BE2C (cell line): ENCODE measurements around the gene GHR.

Experiments
- DNase-seq: peaks from one replicate; pipeline ENCODE4 v3.0.0-alpha.2; 2020
- H3K27me3 ChIP-seq: fragments of 250-450 bp; sonication (Bioruptor Pico); 2 replicates; pipeline ENCODE4 v1.5.1; 2020; ENCODE audit warnings: mild to moderate bottlenecking
- H3K36me3 ChIP-seq: fragments of 250-450 bp; sonication (Bioruptor Pico); 2 replicates; pipeline ENCODE4 v1.5.1; 2020; ENCODE audit warnings: mild to moderate bottlenecking
- H3K4me1 ChIP-seq: fragments of 250-450 bp; sonication (Bioruptor Pico); 2 replicates; pipeline ENCODE4 v1.5.1; 2020
- H3K4me3 ChIP-seq: 2 replicates; pipeline ENCODE4 v1.5.1; 2011; ENCODE audit warnings: low read depth, low read length
- H3K9me3 ChIP-seq: fragments of 250-450 bp; sonication (Bioruptor Pico); 2 replicates; pipeline ENCODE4 v1.5.1; 2020
- CTCF ChIP-seq: IDR thresholded peaks from 2 replicates; pipeline ENCODE4 v1.5.1; 2012; ENCODE audit warnings: mild to moderate bottlenecking, low read depth, low read length

GHR gene

GRCh38 chr5:42597318-42597937 lies 174.2 kb downstream of the GHR start:
- no peak for TF ChIP-seq CTCF
- no peaks in the 10 kb centered on the region for H3K27me3 ChIP-seq
- no peak overlapping the region for H3K4me3 ChIP-seq
- H3K36me3 ChIP-seq, result no peaks in the 10 kb centered on the region
- no peaks in the 10 kb centered on the region for H3K4me1 ChIP-seq
- no peaks in the 10 kb centered on the region for H3K9me3 ChIP-seq
- DNase-seq, result no peak

- no peak for TF ChIP-seq CTCF
- no peaks in the 10 kb centered on the region for H3K4me1 ChIP-seq
- H3K9me3 ChIP-seq, result no peaks in the 10 kb centered on the region
- DNase-seq, result no peak
- H3K4me3 ChIP-seq, result no peak overlapping the region
- no peaks in the 10 kb centered on the region for H3K36me3 ChIP-seq
- no peaks in the 10 kb centered on the region for H3K27me3 ChIP-seq
Measured at GRCh38 chr5:42598311-42598710, 175.1 kb downstream of the GHR start.

GRCh38 chr5:42599106-42599505 lies 175.9 kb downstream of the GHR start:
- Histone ChIP-seq H3K4me3 (no peak overlapping the region), H3K36me3 (no peaks in the 10 kb centered on the region), H3K9me3 (no peaks in the 10 kb centered on the region), H3K4me1 (no peaks in the 10 kb centered on the region), H3K27me3 (no peaks in the 10 kb centered on the region)
- TF ChIP-seq CTCF, result no peak
- no peak for DNase-seq

- no peak for TF ChIP-seq CTCF
- H3K36me3 ChIP-seq, result no peaks in the 10 kb centered on the region
- DNase-seq, result no peak
- no peaks in the 10 kb centered on the region for H3K27me3 ChIP-seq
- H3K9me3 ChIP-seq, result no peaks in the 10 kb centered on the region
- H3K4me3 ChIP-seq, result no peak overlapping the region
- no peaks in the 10 kb centered on the region for H3K4me1 ChIP-seq
Measured at GRCh38 chr5:42600441-42600840, 177.2 kb downstream of the GHR start.

GRCh38 chr5:42604171-42604711 lies 181.0 kb downstream of the GHR start:
- H3K36me3 ChIP-seq, result no peaks in the 10 kb centered on the region
- no peak overlapping the region for H3K4me3 ChIP-seq
- no peak for TF ChIP-seq CTCF
- no peaks in the 10 kb centered on the region for H3K9me3 ChIP-seq
- H3K4me1 ChIP-seq, result no peaks in the 10 kb centered on the region
- DNase-seq, result no peak
- no peaks in the 10 kb centered on the region for H3K27me3 ChIP-seq

- Histone ChIP-seq H3K4me1 (no peaks in the 10 kb centered on the region), H3K36me3 (no peaks in the 10 kb centered on the region), H3K9me3 (no peaks in the 10 kb centered on the region), H3K4me3 (no peak overlapping the region), H3K27me3 (no peaks in the 10 kb centered on the region)
- DNase-seq, result no peak
- TF ChIP-seq CTCF, result no peak
Measured at GRCh38 chr5:42605490-42605889, 182.3 kb downstream of the GHR start.
